CD4-positive, alpha-beta T cell treated with Interleukin-1 beta for 1 hour (primary cell): ENCODE data around the gene IGF1.
"Not testable (repeated sequence)": the region's sequence is repeated elsewhere in the genome, so short reads cannot be mapped to it uniquely, and the experiment has no call there.

Source experiments
- DNase-seq, 2 donors: peaks; one replicate each; pipeline ENCODE4 v3.0.0-alpha.2; 2020 to 2022

Gene IGF1

GRCh38 chr12:102376181-102376747 lies 104.1 kb downstream of the IGF1 start:
- DNase-seq: no peak

- DNase-seq: no peak
These were observed 106.2 kb downstream of the IGF1 start for GRCh38 chr12:102374190-102374589.

- DNase-seq: no peak
These were observed 108.3 kb downstream of the IGF1 start for GRCh38 chr12:102372087-102372486.

- no peak for DNase-seq
These were observed 109.2 kb downstream of the IGF1 start for GRCh38 chr12:102371165-102371564.

GRCh38 chr12:102369876-102370275 lies 110.5 kb downstream of the IGF1 start:
- no peak for DNase-seq

- DNase-seq: no peak
These were observed 115.0 kb downstream of the IGF1 start for GRCh38 chr12:102365365-102365764.

GRCh38 chr12:102364709-102365108 lies 115.7 kb downstream of the IGF1 start:
- no peak for DNase-seq

- no peak for DNase-seq
These were observed 123.7 kb downstream of the IGF1 start for GRCh38 chr12:102356690-102357089.

GRCh38 chr12:102354281-102354680 lies 126.1 kb downstream of the IGF1 start:
- DNase-seq: not testable (repeated sequence)

GRCh38 chr12:102351322-102351721 lies 129.0 kb downstream of the IGF1 start:
- DNase-seq: no peak

- no peak for DNase-seq
These were observed 130.3 kb downstream of the IGF1 start for GRCh38 chr12:102350070-102350469.

GRCh38 chr12:102349079-102349478 lies 131.3 kb downstream of the IGF1 start:
- DNase-seq: no peak

GRCh38 chr12:102347811-102348210 lies 132.6 kb downstream of the IGF1 start:
- DNase-seq: no peak
